HT1080 (cell line): Measurements from ENCODE around the gene ZNF211. TPM values are rescaled to one million over a fixed set of nuclear protein-coding genes. Genes with fewer than 3 reads are reported as not detected.

ENCODE experiments used
- DNase-seq: peaks from one replicate; pipeline ENCODE4 v3.0.0-alpha.2; 2015; ENCODE audit warnings: low read depth
- polyA plus RNA-seq, 2 experiments: library from polyadenylated mRNA; depleted of rRNA; stranded (reverse); fragments of >200 nt; gene quantifications; 2 replicates each; pipeline ENCODE4 v1.2.3, GENCODE V29; 2015
- total RNA-seq: library from RNA; depleted of rRNA; stranded (reverse); fragments of >200 nt; shearing (Covaris generic); gene quantifications from 2 replicates; pipeline ENCODE4 v1.2.3, GENCODE V29; 2014; rRNA removed

Gene ZNF211
- total RNA-seq: 10.0 and 17.7 TPM in 2 replicates
- polyA plus RNA-seq (2015; cell fraction: cytosol; rRNA removed): 6.1 and 7.7 TPM in 2 replicates
- polyA plus RNA-seq (2015; cell fraction: nucleus; rRNA removed): 16.7 and 19.7 TPM in 2 replicates

DNA sequence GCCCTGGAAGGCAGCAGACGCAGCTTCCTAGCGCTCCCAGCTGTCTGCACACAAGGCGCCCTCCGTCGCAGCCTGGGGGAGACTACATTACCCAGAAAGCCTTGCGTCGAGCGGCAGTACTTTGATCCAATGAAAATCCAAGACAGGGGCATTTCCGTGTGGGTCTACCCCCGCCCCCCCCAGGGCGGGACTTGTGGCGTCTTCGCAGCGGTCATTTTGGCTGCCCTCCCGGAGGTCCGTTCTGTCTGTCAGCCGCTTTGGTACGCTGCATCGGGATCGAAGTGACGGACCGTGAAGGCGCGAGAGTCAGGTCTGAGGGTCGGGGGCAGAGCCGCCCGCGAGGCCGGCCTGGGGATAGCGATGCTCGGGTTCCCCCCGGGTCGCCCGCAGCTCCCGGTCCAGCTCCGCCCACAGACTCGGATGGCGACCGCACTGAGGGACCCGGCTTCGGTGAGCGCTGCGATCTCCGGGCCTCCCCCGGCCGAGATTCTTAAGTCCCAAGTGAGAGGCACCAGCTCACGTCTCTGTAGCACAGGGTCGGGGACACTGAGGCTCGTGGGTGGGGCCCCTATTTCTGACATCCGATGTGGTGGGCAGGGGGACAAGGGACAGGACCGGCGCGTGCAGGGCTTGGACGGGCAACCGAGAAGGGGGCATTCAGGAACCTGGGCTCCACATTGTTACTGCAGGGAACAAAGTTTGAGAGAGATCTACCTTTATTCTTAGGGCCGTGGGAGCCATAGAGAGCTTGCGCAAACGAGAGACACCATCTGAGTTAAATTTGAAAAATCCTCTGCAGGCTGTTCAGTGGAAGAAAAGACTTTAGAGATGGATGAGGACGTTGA, at the start of gene ZNF211:
TSS of gene ZNF211 (plus strand) at position 182 of the 845 bp plus-strand sequence. CDS start at position 361, 179 bp downstream.
- peak; percentile 87 for DNase-seq

DNA sequence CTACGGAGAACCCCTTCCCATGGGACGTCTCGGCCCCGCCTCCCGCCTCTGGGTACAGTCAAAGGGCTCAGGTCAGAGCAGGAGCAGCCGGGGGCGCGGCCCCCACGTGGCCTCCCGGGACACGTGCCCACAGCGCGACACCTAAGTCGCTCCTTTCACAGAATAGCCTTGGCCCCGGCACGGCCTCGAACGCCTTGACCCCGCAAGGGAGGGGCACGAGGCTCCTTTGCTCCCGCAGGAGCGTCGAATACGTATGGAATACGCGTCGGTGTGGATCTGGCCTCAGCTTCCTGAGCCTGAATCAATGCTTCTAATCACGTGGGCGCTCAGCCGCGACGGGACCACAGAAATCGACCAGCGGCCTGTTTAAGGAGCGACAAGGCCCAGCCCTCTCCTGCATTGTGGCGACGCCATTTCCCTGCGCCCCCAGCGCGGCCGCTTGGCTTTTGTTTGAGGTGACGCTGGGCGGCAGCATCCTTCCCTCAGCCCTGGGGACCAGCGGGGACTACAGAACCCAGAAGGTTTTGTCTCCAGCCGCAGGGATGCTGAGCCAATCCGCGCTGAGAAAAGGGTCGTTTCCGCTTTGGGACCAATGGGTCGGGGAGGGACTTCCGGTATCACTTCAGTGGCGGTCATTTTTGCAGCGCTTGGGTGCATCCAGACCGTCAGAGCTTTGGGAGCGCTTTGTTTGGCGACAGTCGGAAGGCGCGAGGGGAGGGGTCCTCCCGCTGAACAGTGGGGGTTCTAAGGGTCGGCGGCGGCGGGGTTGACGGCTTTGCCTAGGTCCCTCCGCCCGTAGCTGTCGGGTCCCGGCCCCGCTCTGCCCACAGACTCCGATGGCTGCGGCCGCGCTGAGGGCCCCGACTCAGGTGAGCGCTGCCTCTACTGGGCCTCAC, 49.2 kb upstream of the ZNF211 start, which contains the start of gene ZIK1:
TSS of gene ZIK1 (plus strand) at position 625 of the 896 bp plus-strand sequence. CDS start at position 837, 212 bp downstream.
- peak; percentile 54 for DNase-seq

DNA sequence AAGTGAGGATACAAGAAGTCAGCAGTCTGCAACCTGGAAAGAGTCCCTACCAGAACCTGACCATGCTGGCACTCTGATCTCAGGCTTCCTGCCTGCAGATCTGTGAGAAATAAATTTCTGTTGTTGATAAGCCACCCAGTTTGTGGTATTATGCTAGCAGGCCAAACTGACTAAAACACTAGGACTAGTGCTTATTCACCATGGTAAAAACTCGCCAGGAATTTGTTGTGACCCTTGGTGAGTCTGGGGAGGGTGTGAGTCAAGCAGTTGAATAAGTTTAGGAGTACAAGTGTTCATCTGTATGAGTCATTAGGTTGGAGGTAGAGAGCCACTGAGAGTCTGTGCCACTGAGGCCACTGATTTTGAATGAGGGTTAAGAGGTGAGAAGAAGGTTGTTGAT, 45.4 kb upstream of the ZNF211 start:
- peak; percentile 84 for DNase-seq

DNA sequence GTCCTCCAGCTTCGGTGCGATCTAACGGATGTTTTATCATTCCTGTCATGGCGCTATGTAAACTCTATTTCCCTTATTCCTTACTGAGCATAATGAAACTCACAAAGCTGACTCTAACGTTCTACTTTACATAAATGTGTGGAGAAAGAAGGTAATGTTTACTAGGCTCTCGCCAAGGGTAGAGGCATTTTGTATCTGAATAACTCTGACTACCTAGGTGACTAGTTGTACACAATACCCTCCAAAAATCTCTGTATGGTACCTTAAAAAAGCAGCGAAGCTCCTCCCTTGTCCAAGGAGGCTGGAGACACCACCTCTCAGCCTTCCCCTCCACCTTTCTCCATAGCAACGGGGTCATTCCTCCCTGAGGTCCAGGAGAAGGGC, 33.6 kb upstream of the ZNF211 start:
- DNase-seq: no peak

DNA sequence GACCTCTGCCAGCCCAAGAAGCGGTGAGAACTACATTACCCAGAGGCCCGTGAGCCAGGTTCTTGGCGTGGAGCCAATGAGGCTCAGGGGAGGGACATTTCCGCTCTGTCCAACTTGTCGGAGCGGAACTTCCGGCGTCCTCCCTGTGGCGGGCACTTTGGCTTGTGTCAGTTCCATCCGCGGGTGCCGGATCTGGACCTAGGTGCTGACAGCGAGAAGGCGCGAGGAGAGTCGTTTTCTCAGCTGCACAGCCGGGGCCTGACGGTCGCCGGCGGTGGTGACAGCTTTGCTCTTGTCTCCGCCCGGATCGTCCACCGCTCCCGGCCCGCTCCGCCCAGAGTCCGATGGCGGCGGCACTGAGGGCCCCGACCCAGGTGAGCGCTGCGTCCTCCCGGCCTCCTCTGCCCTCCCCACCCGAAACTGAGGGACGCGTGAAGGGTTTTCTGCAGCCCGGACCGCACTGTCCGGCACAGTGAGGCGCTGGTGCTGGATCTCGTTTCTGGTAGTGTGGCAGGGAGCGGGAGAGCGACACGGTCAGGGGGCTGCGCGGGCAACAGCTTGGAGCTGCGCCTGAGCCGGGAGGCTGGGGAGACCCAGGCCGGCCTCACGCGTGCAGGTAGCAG, 33.1 kb upstream of the ZNF211 start, which contains the start of gene ZNF530:
TSS of gene ZNF530 (plus strand) at position 125 of the 623 bp plus-strand sequence. CDS start 4,461 bp downstream, outside the sequence.
- peak; percentile 85 for DNase-seq

DNA sequence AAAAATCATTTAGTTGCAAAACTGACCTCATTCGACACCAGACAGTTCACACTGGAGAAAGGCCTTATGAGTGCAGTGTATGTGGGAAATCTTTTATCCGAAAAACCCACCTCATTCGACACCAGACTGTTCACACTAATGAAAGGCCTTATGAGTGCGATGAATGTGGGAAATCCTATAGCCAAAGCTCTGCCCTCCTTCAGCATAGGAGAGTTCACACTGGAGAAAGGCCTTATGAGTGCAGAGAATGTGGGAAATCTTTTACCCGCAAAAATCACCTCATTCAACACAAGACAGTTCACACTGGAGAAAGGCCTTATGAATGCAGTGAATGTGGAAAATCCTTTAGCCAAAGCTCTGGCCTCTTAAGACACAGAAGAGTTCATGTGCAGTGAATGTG, 26.0 kb upstream of the ZNF211 start:
- no peak for DNase-seq

DNA sequence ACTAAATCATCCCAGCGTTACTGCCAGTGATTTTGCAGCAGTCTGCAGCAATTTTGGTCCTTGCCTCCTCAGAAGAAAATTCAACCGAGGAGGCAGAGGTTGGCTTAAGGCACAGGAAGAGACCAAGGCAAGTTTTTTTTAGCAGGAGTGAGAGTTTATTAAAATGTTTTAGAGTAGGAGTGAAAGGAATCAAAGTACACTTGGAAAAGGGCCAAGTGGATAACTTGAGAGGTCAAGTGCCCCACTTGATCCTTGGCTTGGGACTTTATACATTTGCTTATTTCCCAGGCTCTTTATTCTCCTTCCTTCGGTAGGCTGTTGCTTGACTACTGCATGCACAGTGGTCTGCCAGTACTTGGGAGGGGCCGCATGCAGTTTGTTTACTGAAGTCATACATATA, 21.9 kb upstream of the ZNF211 start:
- DNase-seq: no peak

DNA sequence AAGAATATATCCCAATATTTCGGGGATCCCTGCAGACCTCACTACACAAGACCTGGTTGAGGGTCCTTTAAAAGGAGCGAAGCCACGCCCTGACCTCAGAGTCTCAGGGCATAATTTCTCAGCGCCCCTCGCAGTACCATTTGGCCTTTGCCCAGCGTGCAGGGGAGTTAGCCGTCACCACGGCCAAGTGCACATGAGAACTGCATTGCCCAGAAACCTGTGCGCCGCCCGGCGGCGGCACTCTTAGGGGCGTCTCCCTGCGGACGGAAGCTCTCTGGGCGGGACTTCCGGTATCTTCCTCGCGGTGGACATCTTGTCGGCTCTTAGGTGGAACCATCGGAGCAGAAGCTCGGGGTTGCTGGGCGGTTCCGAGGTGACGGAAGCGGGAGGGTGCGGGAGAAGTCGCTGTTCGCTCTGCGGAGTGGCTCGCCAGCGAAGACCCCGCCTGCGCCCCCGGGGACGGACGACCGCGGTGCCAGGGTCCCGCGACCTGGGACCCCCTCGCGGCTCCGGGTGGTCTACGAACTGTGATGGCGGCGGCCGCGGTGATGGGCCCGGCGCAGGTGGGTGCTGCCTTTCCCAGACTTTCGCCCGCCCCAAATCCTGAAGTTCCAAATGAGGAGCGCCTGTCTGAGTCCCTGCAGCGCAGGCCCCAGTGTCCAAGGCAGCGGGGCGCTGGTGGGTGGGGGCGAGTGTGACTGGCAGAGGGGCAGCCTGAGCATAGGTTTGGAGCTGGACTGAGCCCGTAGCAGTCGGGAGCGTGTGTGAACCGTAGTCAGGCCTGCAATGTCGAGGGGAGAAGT, 18.8 kb upstream of the ZNF211 start, which contains the start of gene ZNF134:
TSS of gene ZNF134 (plus strand) at position 302 of the 803 bp plus-strand sequence. CDS start 5,227 bp downstream, outside the sequence.
- peak; percentile 84 for DNase-seq

DNA sequence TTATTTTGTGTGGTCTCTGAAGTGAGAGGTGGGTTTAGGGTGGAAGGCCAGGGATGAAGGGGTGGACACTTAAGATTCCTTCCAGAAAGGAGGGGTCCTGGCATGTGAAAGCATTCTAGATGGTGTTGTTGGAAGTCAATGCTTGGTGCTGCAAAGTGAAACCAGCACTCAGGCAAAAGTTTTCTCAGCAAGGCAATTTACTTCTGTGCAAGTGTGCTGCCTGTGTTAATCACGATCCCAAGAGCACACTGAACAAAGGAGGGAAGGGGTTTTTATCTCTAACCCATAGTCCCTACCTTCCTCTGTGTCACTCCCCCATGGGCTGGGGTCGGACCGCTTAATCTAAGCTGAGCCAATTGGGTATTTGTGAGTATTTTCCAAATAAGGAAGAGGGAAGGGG, 17.6 kb upstream of the ZNF211 start:
- no peak for DNase-seq

DNA sequence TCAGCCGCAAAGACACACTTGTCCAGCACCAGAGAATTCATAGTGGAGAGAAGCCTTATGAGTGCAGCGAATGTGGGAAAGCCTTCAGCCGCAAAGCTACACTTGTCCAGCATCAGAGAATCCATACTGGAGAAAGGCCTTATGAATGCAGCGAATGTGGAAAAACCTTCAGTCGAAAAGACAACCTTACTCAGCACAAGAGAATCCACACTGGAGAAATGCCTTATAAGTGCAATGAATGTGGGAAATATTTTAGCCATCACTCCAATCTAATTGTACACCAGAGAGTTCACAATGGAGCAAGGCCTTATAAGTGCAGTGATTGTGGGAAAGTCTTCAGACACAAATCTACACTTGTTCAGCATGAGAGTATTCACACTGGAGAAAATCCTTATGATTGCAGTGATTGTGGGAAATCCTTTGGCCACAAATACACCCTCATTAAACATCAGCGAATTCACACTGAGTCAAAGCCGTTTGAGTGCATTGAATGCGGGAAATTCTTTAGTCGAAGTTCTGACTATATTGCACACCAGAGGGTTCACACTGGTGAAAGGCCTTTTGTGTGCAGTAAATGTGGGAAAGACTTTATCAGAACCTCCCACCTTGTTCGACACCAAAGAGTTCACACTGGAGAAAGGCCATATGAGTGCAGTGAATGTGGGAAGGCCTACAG, 12.2 kb upstream of the ZNF211 start:
- peak; percentile 30 for DNase-seq

DNA sequence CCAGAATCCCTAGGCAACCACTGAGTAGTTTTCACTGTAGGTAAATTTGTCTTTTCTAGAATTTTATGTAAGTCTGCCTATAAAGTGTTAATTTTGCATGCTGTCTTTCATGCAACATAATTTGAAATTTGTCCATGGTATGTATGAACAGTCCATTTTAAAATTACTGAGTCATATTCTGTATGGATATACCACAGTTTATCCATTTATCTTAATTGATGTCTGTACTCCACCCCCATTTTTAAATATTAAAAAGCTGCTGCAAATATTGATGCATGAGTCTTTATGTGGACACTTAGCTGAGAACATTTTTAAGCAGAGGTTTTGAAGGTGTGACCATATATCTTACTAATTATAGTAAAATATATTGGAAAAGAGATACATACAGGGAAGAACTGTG, 9.9 kb upstream of the ZNF211 start:
- DNase-seq: no peak

DNA sequence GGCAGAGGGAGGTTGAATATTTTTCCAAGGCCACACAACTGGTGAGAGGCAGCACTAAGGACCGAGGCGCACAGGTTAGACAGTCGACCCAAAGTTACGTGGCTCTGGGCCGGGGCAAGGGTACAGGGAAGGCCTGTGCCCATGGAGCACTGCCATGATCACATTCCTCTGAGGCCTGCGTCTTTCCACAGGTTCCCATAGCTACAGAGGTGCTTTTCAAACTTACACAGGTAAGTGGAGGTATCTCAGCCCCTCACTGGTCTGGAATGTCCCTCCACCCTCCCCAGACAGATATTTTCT, 814 bp downstream of the ZNF211 start:
- DNase-seq: no peak

DNA sequence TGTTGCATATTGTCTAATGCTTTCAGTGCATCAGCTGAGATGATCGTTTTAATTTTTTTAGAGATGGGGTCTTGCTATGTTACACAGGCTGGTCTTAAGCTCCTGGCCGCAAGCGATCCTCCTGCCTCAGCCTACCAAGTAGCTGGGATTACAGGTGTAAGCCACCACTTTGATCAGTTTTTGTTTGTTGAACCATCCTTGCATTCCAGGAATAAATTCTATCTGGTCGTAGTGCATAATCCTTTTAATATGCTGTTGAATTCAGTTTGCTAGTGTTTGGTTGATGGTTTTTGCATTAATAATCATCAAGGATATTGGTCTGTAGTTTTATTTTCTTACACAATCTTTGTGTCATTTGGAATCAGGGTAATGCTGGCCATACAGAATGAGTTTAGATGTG, 4.4 kb downstream of the ZNF211 start:
- no peak for DNase-seq

DNA sequence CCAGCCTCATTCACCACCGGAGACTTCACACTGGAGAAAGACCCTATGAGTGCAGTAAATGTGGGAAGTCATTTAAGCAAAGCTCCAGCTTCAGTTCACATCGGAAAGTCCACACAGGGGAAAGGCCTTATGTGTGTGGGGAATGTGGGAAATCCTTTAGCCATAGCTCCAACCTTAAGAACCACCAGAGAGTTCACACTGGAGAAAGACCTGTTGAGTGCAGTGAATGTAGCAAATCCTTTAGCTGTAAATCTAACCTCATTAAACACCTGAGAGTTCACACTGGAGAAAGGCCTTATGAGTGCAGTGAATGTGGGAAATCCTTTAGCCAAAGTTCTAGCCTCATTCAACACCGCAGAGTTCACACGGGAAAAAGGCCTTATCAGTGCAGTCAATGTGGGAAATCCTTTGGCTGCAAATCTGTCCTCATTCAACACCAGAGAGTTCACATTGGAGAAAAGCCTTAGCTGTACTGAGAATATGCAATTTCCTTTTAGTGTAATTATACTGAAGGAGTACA, 8.8 kb downstream of the ZNF211 start:
- DNase-seq: no peak

DNA sequence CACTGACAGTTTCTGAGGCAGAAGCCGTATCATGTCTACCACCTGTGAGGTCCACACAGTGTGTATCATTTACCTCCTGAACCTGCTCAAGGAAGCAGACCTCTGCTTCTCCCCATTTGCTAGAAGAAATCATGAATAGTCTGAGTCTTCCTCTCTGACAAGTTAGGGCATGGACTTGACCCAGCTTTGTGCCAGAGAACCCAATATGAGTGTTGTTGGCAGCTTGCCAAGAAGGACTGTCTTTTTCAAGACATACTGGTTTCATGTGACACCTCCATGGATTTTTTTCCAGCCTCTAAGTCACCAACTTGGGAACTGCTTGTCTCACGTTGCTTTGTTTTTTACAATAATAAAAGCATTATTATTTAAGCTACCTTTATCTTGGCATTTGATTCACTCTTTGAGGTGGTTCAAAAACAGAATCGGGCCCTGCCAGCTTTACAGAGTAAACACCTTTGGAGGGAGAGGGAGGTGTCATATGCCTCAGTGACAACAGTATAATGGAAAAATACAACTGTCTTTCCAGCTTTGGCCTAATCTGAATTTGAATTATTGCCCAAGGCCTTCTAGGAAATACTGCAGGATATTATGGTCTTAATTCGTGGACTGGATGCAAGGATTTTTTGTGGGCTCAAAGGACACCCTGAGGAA, 9.6 kb downstream of the ZNF211 start:
- DNase-seq: no peak

DNA sequence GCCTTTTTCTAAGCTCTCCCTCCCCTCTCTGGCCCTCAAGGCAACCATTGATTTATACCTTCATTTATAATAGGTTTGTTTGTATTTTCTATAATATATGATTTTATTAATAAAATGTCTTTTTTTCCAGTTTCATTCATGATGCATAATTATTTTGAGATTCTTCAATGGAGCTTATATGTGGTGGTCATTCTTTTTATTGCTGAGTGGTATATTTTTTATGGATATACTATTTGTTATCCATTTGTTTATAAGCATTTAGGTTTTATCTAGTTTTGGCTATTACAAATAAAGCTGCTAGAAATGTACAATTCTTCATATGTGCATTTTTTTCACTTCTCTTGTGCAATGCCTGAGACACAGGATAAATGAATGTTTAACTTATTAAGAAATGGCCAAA, 10.8 kb downstream of the ZNF211 start:
- no peak for DNase-seq

DNA sequence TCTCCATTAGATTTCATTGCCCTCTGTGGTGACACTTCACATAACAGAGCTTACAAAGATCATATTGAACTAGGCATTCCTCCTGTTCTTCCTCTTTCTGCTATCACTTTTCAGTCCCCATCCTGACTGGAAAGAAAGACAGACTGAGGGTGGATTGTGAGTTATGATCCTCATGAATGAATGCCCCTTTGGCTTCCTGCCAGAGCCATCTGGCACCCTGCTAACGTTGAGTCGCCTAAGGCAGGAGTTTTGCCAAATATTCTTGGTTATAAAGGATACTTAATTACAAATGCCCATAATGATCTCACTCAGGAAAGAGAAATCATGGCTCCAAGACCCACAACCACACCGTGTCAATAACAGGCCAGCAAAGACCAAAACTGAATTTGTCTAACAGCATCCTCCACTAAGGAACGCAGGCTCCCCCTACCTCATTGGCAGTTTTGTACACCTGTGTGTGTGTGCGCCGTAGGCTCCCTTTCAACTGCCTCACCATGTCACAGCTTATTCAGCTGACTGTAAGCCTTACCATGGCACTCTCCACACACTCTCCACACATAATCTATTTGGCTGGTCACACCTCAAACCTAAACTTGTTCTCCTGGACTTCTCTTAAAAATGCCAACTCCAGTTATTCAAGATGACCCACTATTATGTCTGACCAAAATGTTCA, 15.5 kb downstream of the ZNF211 start:
- no peak for DNase-seq

DNA sequence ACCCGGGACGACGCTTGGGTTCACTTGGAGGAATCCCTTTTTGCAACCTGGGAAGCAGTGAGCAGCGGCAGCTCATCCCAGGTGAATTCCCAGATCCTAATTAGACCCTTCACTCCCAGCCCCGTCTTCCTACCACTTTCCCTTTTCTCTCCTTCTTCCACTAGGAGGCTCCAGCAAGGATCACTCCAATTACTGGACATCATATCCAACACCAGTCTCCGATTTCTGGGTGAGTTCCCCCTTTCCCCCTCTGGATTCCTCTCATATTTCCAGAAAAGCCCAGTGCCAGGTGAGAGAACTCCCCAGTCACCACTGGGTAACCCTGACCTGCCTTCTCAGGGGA, 18.7 kb downstream of the ZNF211 start:
- DNase-seq: no peak

DNA sequence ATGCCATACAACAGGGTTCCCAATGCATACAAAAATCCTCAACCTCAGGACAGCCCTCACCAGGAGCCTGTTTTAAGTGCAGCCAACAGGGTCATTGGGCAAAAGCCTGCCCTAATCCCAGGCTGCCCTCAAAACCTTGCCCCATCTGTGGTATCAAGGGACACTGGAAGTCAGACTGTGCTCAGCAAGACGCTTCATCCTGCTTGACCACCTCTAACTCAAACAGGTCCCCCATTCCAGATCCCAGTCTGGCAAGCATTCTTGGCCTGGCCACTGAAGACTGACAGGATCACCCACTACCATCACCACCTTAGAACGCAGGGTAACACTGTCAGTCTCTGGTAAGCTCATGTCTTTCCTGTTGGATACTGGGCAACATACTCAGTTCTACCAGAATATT, 20.7 kb downstream of the ZNF211 start:
- no peak for DNase-seq
